Keratinocyte (primary cell): Measurements from ENCODE around the gene GTPBP1. TPM values are rescaled to one million over a fixed set of nuclear protein-coding genes. Genes with fewer than 3 reads are reported as not detected.

Experiments used
- DNase-seq: peaks from one replicate; pipeline ENCODE4 v3.0.0-alpha.2; 2011; ENCODE audit warnings: low read depth, missing footprints, low spot score
- FAIRE-seq: peaks from 2 replicates; lab custom pipeline; 2011; peaks lifted over from hg19 to GRCh38; lab: Jason Lieb, UNC
- H2AFZ ChIP-seq: 2 replicates; pipeline ENCODE4 v1.6.0; 2012; ENCODE audit warnings: low read length, control low read depth, inconsistent platforms; ENCODE audit not compliant: control insufficient read depth
- H3K27ac ChIP-seq: 2 replicates; pipeline ENCODE4 v1.5.1; 2011; ENCODE audit warnings: low read length; ENCODE audit not compliant: control insufficient read depth, insufficient read depth
- H3K27me3 ChIP-seq: 3 replicates; pipeline ENCODE4 v1.6.0; 2011; ENCODE audit warnings: low read length; ENCODE audit not compliant: control insufficient read depth, insufficient read depth; ENCODE audit errors: extremely low read depth
- H3K36me3 ChIP-seq, 2 experiments: 2 replicates in 1 of 2; 3 replicates in 1 of 2; pipeline ENCODE4 v1.5.1; 2011; ENCODE audit warnings: low read length in 2 of 2, mild to moderate bottlenecking in 1 of 2; ENCODE audit not compliant: control insufficient read depth in 2 of 2, insufficient read depth in 2 of 2; ENCODE audit errors: extremely low read depth in 1 of 2
- H3K4me1 ChIP-seq: 3 replicates; pipeline ENCODE4 v1.5.1; 2011; ENCODE audit warnings: low read length; ENCODE audit not compliant: control insufficient read depth, insufficient read depth; ENCODE audit errors: extremely low read depth
- H3K4me2 ChIP-seq: 3 replicates; pipeline ENCODE4 v1.6.0; 2011; ENCODE audit warnings: low read depth, low read length; ENCODE audit not compliant: control insufficient read depth, insufficient read depth; ENCODE audit errors: extremely low read depth
- H3K4me3 ChIP-seq, 3 experiments: fragments of 200-600 bp in 1 of 3; sonication (generic) in 1 of 3; 2 replicates in 2 of 3; 3 replicates in 1 of 3; pipeline ENCODE4 v1.5.1; 2011 to 2016; ENCODE audit warnings: low read length in 3 of 3, mild to moderate bottlenecking in 3 of 3, control low read depth in 2 of 3, inconsistent platforms in 1 of 3, low read depth in 1 of 3, mixed read lengths in 1 of 3, mixed run types in 1 of 3, moderate library complexity in 1 of 3; ENCODE audit not compliant: control insufficient read depth in 2 of 3, insufficient read depth in 2 of 3; ENCODE audit errors: extremely low read depth in 1 of 3
- H3K79me2 ChIP-seq: 2 replicates; pipeline ENCODE4 v1.6.0; 2012; ENCODE audit warnings: low read length; ENCODE audit not compliant: control insufficient read depth, insufficient read depth
- H3K9ac ChIP-seq: 3 replicates; pipeline ENCODE4 v1.6.0; 2011; ENCODE audit warnings: low read length; ENCODE audit not compliant: control insufficient read depth, insufficient read depth; ENCODE audit errors: extremely low read depth
- H3K9me1 ChIP-seq: 3 replicates; pipeline ENCODE4 v1.6.0; 2011; ENCODE audit warnings: low read length; ENCODE audit not compliant: control insufficient read depth, insufficient read depth; ENCODE audit errors: extremely low read depth
- H3K9me3 ChIP-seq: 2 replicates; pipeline ENCODE4 v1.5.1; 2012; ENCODE audit warnings: low read depth, low read length; ENCODE audit not compliant: control insufficient read depth
- H4K20me1 ChIP-seq: 3 replicates; pipeline ENCODE4 v1.6.0; 2011; ENCODE audit warnings: low read length; ENCODE audit not compliant: control insufficient read depth, insufficient read depth; ENCODE audit errors: extremely low read depth
- EZH2 ChIP-seq: IDR thresholded peaks from one replicate; pipeline ENCODE4 v1.6.1; 2012; ENCODE audit warnings: inconsistent platforms, mild to moderate bottlenecking, low read length, moderate library complexity
- dilution Hi-C: fragments of 300-500 bp; cut with MboI; formaldehyde crosslinking; loops from one replicate; pipeline ENCODE4 v1.7.0; 2020; ENCODE audit warnings: low sequenced_read_pairs; ENCODE audit not compliant: extremely low pct_ligation_motif_present
- polyA plus RNA-seq, 5 experiments: library from polyadenylated mRNA; depleted of rRNA in 3 of 5; stranded (reverse) in 3 of 5; stranded (forward) in 1 of 5; unstranded in 1 of 5; fragments of >200 nt; gene quantifications; 1 replicate in 1 of 5; 2 replicates in 3 of 5; 3 replicates in 1 of 5; pipeline versions ENCODE4 v1.2.1 to v1.2.3, GENCODE V29; 2011 to 2012; ENCODE audit warnings: missing spikeins in 2 of 5, low read depth in 1 of 5, low replicate concordance in 1 of 5
- TF ChIP-seq, protein P1 (sequence below), 3 experiments: IDR thresholded peaks in 1 of 3; conservative IDR thresholded peaks in 1 of 3; optimal IDR thresholded peaks in 1 of 3; 2 replicates in 2 of 3; 3 replicates in 1 of 3; pipeline versions ENCODE3 to v1.5.1; 2011; ENCODE audit warnings: low read length in 3 of 3, mild to moderate bottlenecking in 3 of 3, moderate library complexity in 2 of 3, control low read depth in 1 of 3, inconsistent platforms in 1 of 3; ENCODE audit not compliant: insufficient read depth in 2 of 3; ENCODE audit errors: extremely low read depth in 1 of 3

Gene GTPBP1
- polyA plus RNA-seq, 1 donor (not counting 4 experiments of a cell fraction or from before 2014, with no cell fraction given): 16.3 TPM

DNA sequence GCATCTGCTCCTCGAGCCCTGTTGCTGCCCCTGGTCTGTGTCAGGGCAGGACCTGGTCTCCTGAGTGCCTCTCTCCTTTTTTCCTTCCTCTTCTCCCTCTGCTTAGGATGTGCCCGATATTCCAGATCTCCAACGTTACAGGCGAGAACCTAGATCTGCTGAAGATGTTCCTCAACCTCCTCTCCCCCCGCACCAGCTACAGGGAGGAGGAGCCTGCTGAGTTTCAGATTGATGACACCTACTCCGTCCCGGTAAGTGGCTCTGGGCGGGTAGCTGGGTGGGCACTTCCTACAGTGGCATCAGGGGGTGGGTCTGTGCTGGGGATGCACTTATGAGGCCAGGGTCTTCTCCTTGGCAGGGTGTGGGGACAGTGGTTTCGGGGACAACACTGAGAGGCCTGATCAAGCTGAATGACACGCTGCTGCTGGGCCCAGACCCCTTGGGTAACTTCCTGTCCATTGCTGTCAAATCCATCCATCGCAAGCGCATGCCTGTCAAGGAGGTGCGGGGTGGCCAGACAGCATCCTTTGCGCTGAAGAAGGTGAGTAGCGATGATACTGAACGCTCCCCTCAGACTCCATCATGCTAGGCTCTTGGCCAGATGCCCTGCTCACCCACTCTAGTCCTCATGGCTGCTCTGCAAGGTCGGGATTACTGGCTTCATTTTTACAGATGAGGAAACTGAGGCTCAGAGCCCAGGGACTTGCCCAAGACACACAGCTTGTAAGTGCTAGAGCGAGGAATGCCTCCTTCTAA lies 20.3 kb downstream of the GTPBP1 start:
- TF ChIP-seq, protein P1, sequence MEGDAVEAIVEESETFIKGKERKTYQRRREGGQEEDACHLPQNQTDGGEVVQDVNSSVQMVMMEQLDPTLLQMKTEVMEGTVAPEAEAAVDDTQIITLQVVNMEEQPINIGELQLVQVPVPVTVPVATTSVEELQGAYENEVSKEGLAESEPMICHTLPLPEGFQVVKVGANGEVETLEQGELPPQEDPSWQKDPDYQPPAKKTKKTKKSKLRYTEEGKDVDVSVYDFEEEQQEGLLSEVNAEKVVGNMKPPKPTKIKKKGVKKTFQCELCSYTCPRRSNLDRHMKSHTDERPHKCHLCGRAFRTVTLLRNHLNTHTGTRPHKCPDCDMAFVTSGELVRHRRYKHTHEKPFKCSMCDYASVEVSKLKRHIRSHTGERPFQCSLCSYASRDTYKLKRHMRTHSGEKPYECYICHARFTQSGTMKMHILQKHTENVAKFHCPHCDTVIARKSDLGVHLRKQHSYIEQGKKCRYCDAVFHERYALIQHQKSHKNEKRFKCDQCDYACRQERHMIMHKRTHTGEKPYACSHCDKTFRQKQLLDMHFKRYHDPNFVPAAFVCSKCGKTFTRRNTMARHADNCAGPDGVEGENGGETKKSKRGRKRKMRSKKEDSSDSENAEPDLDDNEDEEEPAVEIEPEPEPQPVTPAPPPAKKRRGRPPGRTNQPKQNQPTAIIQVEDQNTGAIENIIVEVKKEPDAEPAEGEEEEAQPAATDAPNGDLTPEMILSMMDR (optimal IDR thresholded peaks at IDR 0.05 in 1 of 3, IDR thresholded peaks at IDR 0.05 in 1 of 3, conservative IDR thresholded peaks at IDR 0.05 in 1 of 3; ENCODE audit: extremely low read depth in 1 of 3, insufficient read depth in 2 of 3, low read length in 3 of 3): no peak
- no peak for TF ChIP-seq EZH2
- Histone ChIP-seq H3K9ac (no peak overlapping the region), H3K27me3 (no peaks in the 10 kb centered on the region), H4K20me1 (no peaks in the 10 kb centered on the region), H3K4me3 (no peak overlapping the region), H3K79me2 (no peaks in the 10 kb centered on the region), H2AFZ (no peak overlapping the region), H3K9me1 (no peaks in the 10 kb centered on the region), H3K4me1 (no peaks in the 10 kb centered on the region), H3K9me3 (no peaks in the 10 kb centered on the region), H3K36me3 (peaks cover 65 to 67% of the 10 kb centered on the region in 2 experiments), H3K27ac (no peak overlapping the region), H3K4me2 (no peak overlapping the region)
- dilution Hi-C loops: no loop called here
- FAIRE-seq: no peak
- DNase-seq: no peak

DNA sequence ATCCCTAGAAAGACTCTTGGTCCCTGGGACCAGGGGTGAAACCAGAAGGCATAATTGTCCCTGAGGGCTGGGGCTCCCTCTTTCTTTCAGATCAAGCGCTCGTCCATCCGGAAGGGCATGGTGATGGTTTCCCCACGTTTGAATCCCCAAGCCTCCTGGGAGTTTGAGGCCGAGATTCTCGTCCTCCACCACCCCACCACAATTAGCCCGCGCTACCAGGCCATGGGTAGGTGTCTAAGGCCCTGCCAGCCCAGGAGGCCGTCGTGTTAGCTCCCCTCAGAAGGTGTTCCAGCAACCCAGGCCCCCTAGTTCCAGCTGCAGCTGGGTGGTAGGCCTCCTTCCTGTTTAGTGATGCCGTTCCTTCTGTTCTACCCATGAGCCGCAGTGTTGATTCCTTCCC lies 21.4 kb downstream of the GTPBP1 start:
- Histone ChIP-seq H3K4me3 (no peak overlapping the region), H3K4me2 (no peak overlapping the region), H3K36me3 (peaks cover 63 to 68% of the 10 kb centered on the region in 2 experiments), H2AFZ (no peak overlapping the region), H3K9me3 (no peaks in the 10 kb centered on the region), H3K9ac (no peak overlapping the region), H3K4me1 (no peaks in the 10 kb centered on the region), H3K79me2 (no peaks in the 10 kb centered on the region), H4K20me1 (no peaks in the 10 kb centered on the region), H3K9me1 (no peaks in the 10 kb centered on the region), H3K27ac (no peak overlapping the region), H3K27me3 (no peaks in the 10 kb centered on the region)
- TF ChIP-seq, protein P1 (optimal IDR thresholded peaks at IDR 0.05 in 1 of 3, IDR thresholded peaks at IDR 0.05 in 1 of 3, conservative IDR thresholded peaks at IDR 0.05 in 1 of 3; ENCODE audit: extremely low read depth in 1 of 3, insufficient read depth in 2 of 3, low read length in 3 of 3): no peak
- TF ChIP-seq EZH2: no peak
- dilution Hi-C loops: no loop called here
- FAIRE-seq: no peak
- no peak for DNase-seq
